NCI-H2029 treated with DMSO at 0.1 percent for 48 hours (cell line): Measurements from ENCODE around the gene PGAP6.

Source experiments
- DNase-seq: peaks from one replicate; lab custom pipeline; 2025; lab: John Stamatoyannopoulos, UW

Gene PGAP6

GRCh38 chr16:324451-325334 lies 57.1 kb downstream of the PGAP6 start:
- DNase-seq = no peak

- DNase-seq = no peak
Measured at GRCh38 chr16:324201-324450, 57.7 kb downstream of the PGAP6 start.

- no peak for DNase-seq
Measured at GRCh38 chr16:322476-323143, 59.2 kb downstream of the PGAP6 start.

- no peak for DNase-seq
Measured at GRCh38 chr16:321532-321931, 60.2 kb downstream of the PGAP6 start.
